Measurements from ENCODE around the gene HECTD2.

- TF ChIP-seq, protein P1, sequence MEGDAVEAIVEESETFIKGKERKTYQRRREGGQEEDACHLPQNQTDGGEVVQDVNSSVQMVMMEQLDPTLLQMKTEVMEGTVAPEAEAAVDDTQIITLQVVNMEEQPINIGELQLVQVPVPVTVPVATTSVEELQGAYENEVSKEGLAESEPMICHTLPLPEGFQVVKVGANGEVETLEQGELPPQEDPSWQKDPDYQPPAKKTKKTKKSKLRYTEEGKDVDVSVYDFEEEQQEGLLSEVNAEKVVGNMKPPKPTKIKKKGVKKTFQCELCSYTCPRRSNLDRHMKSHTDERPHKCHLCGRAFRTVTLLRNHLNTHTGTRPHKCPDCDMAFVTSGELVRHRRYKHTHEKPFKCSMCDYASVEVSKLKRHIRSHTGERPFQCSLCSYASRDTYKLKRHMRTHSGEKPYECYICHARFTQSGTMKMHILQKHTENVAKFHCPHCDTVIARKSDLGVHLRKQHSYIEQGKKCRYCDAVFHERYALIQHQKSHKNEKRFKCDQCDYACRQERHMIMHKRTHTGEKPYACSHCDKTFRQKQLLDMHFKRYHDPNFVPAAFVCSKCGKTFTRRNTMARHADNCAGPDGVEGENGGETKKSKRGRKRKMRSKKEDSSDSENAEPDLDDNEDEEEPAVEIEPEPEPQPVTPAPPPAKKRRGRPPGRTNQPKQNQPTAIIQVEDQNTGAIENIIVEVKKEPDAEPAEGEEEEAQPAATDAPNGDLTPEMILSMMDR (IDR thresholded peaks at IDR 0.05), result no peak
- no peak for TF ChIP-seq POLR2A (IDR thresholded peaks at IDR 0.05)
- no peak for TF ChIP-seq EP300 (IDR thresholded peaks at IDR 0.05)
- TF ChIP-seq POLR2AphosphoS5 (IDR thresholded peaks at IDR 0.05), result no peak
These were observed 67.1 kb downstream of the HECTD2 start for GRCh38 chr10:91477236-91477635.

Measured in sigmoid colon (tissue), 4 donors.